NCI-H1105 treated with DMSO at 0.1 percent for 48 hours (cell line): Measurements from ENCODE around the gene PDIA4.
"Not testable (repeated sequence)": the region's sequence is repeated elsewhere in the genome, so short reads cannot be mapped to it uniquely, and the experiment has no call there.

ENCODE experiments used
- DNase-seq: peaks from one replicate; lab custom pipeline; 2025; lab: John Stamatoyannopoulos, UW

Gene PDIA4

DNA sequence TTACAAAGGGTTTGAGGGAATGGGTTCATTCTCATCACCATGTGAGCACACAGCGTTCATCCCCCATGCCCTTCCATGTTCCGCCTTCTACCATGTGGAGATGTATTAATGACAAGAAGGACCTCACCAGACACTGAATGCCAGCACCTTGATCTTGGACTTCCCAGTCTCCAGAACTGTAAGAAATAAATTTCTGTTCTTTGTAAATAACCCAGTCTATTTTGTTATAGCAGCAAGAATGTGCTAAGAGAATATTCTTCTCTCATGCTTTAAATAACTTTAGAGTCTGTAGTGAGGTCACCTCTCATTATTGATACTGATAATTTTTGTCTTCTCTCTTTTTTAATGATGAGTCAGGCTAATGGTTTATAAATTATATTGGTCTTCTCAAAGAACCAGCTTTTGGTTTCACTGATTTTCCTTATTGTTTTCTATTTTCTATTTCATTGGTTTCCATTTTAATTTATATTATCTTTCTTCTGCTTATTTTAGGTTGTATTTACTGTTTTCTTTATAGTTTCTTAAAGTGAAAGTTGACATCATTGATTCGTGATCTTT, 3.1 kb upstream of the PDIA4 start:
- DNase-seq: no peak

GRCh38 chr7:149030439-149030838, 2.1 kb upstream of the PDIA4 start:
- not testable (repeated sequence) for DNase-seq

- peak; percentile 26 for DNase-seq
Measured at GRCh38 chr7:149027611-149028345, 527 bp downstream of the PDIA4 start.

GRCh38 chr7:149027055-149027454, 1.2 kb downstream of the PDIA4 start:
- DNase-seq: no peak

- DNase-seq: no peak
Measured at GRCh38 chr7:149023662-149024061, 4.6 kb downstream of the PDIA4 start.

DNA sequence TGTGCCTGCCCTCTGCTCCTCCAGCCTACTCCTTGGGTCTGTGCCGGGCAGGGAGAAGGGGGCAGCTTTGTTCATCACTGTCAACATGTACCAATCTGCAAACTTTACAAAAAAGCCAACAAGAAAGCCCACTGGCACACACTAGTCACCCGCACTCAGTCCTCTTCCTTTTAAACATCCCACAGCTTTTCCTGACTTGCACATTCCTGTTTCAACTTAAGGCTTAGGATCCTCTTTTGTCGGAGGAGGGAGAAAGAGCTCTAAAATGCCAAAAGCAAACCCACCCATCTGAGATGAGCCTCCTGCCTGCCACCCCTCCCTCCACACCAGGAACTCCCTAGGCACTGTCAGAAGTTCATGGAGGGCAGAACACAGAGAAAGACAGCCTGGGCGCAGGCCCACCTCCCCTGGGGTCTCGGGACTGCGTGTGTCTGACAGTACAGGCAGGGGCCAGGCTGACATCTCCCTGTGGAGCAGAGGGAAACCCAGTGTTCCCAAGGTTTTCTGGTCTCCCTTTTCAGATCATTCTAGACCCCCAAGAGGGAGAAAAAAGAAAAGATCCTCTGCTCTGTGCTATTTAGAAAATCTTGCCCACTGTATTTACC, 5.4 kb downstream of the PDIA4 start:
- DNase-seq: no peak

GRCh38 chr7:149021725-149022062, 6.6 kb downstream of the PDIA4 start:
- DNase-seq: no peak

GRCh38 chr7:149020483-149020882, 7.8 kb downstream of the PDIA4 start:
- DNase-seq: no peak

- no peak for DNase-seq
Measured at GRCh38 chr7:149016876-149017275, 11.4 kb downstream of the PDIA4 start.

GRCh38 chr7:149014309-149014708, 14.0 kb downstream of the PDIA4 start:
- DNase-seq: no peak

DNA sequence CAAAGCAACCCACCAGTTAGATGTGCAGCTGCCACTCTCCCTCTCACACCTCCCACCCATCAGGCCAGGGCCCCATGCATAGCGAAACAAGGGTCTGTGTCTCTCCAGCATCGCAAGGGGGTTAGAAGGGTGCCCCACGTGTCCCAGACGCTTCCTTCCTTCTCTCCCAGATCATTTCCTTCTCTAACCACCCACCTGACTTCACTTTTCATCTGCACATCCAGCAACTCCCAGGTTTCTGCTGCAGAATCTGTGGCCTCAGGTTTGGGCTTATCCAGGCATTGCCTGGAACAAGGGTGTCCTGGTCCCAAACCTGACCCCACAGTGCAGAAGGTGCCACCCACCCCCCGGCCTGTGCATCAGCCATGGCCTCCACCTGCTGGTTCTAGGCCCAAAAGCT, 14.4 kb downstream of the PDIA4 start:
- no peak for DNase-seq

- DNase-seq: not testable (repeated sequence)
Measured at GRCh38 chr7:149012730-149013129, 15.6 kb downstream of the PDIA4 start.

DNA sequence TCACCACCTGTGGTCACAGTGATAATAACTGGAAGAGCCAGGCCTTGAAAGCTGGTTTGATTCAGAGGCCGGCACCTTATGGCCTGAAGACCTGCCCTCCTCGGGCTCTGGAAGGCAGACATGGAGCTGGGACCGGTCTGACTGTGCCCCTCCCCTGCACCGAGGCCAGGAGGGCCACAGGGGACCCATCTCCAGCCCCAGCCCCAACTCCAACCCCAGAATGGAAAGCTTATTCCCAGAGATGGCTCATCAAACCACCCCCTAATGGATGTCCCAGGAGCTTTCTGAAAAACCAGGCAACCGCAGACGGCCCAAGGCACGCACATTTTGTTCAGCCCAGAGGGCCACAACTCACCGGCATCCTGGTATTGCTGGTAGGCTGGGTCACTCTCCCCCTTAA, 16.8 kb downstream of the PDIA4 start:
- no peak for DNase-seq

- no peak for DNase-seq
Measured at GRCh38 chr7:149010451-149010850, 17.9 kb downstream of the PDIA4 start.

- DNase-seq: no peak
Measured at GRCh38 chr7:149009527-149009926, 18.8 kb downstream of the PDIA4 start.

GRCh38 chr7:149007611-149008010, 20.7 kb downstream of the PDIA4 start:
- no peak for DNase-seq

- DNase-seq: no peak
Measured at GRCh38 chr7:149007146-149007545, 21.2 kb downstream of the PDIA4 start.

GRCh38 chr7:149006345-149006725, 22.0 kb downstream of the PDIA4 start:
- DNase-seq: no peak

- DNase-seq: peak; percentile 44
Measured at GRCh38 chr7:149005427-149006344, 22.6 kb downstream of the PDIA4 start.

GRCh38 chr7:149004405-149005370, 23.6 kb downstream of the PDIA4 start:
- no peak for DNase-seq

GRCh38 chr7:149003560-149004305, 24.6 kb downstream of the PDIA4 start:
- no peak for DNase-seq
